ENCODE measurements around the gene B9D1. TPM values are rescaled to one million over a fixed set of nuclear protein-coding genes. Genes with fewer than 3 reads are reported as not detected.

The B9D1 gene
- total and polyA plus RNA-seq, 2 experiments from 2014 or later, result 35.2 to 63.5 TPM

DNA sequence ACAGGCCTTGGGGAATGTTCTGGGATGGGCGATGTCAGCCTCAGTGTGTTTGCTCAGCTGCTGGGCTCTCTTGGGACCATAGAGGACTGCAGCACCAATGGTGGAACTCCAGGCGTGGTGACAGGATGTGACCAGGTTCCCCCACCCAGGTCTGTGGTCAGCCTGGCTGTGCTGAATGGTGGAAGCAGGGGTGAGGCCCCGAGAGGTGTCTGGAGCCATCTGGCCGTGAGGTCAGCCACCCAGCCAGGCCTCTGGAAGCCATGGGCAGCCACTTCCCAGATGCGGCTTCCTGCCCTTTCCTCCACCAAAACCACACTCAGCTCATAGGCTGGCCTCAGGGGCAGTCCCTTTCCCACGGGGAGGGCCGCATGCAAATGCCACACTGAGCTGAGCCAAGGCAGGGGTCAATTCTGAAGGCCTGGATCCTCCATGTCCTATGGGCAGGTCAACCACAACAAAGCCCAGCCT lies 8.0 kb upstream of the B9D1 start (continued):
- TF ChIP-seq CREB1 (CRISPR knock-in tag; IDR thresholded peaks at IDR 0.05; ENCODE audit: low read depth) (no peak), JUNB (IDR thresholded peaks at IDR 0.05; ENCODE audit: unreplicated experiment) (no peak), ZNF114 (CRISPR knock-in tag; IDR thresholded peaks at IDR 0.05) (no peak), EZH2phosphoT487 (IDR thresholded peaks at IDR 0.05; ENCODE audit: unreplicated experiment) (no peak), POLR2AphosphoS5 (IDR thresholded peaks at IDR 0.05; ENCODE audit: low read depth) (no peak)
- TF ChIP-seq, protein P1, sequence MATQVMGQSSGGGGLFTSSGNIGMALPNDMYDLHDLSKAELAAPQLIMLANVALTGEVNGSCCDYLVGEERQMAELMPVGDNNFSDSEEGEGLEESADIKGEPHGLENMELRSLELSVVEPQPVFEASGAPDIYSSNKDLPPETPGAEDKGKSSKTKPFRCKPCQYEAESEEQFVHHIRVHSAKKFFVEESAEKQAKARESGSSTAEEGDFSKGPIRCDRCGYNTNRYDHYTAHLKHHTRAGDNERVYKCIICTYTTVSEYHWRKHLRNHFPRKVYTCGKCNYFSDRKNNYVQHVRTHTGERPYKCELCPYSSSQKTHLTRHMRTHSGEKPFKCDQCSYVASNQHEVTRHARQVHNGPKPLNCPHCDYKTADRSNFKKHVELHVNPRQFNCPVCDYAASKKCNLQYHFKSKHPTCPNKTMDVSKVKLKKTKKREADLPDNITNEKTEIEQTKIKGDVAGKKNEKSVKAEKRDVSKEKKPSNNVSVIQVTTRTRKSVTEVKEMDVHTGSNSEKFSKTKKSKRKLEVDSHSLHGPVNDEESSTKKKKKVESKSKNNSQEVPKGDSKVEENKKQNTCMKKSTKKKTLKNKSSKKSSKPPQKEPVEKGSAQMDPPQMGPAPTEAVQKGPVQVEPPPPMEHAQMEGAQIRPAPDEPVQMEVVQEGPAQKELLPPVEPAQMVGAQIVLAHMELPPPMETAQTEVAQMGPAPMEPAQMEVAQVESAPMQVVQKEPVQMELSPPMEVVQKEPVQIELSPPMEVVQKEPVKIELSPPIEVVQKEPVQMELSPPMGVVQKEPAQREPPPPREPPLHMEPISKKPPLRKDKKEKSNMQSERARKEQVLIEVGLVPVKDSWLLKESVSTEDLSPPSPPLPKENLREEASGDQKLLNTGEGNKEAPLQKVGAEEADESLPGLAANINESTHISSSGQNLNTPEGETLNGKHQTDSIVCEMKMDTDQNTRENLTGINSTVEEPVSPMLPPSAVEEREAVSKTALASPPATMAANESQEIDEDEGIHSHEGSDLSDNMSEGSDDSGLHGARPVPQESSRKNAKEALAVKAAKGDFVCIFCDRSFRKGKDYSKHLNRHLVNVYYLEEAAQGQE (IDR thresholded peaks at IDR 0.05; ENCODE audit: unreplicated experiment), result no peak
- TF ChIP-seq, protein P2, sequence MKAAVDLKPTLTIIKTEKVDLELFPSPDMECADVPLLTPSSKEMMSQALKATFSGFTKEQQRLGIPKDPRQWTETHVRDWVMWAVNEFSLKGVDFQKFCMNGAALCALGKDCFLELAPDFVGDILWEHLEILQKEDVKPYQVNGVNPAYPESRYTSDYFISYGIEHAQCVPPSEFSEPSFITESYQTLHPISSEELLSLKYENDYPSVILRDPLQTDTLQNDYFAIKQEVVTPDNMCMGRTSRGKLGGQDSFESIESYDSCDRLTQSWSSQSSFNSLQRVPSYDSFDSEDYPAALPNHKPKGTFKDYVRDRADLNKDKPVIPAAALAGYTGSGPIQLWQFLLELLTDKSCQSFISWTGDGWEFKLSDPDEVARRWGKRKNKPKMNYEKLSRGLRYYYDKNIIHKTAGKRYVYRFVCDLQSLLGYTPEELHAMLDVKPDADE (IDR thresholded peaks at IDR 0.05), result no peak

DNA sequence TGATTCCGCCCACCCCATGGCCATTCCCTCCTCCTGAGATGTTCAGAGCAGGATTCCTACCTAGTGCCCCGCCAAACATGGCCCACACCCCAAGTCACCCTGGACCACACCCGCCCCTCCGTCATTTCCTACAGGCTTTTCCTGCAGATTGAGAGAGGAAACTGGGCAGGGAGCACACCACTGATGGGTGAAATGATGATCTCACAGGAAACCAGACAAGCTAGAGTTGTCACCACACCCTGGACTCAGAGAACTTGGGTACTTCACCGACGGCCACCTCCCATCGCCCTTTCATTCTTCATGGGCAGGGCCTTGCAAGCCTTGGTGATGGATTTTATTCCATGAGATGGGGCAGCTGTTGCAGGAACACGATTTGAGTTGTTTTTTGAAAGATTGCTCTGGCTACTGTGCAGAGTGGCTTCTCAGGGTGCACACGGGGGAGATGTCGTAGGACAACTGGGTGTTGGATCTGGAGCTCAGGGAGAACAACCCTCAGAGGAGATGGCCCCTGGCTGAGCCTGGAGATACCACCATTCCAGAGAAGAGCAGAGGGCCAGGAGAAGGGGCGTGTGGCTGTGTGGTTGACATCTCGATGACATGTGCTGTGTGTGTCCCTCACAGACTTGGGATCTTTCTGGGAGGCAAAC lies 7.4 kb upstream of the B9D1 start:
- Histone ChIP-seq H3F3A (replicated peaks; ENCODE audit: low read depth) (no peaks in the 10 kb centered on the region), H3K4me3 (no peak overlapping the region), H3K9me2 (ENCODE audit: insufficient read depth) (no peaks in the 10 kb centered on the region), H3K79me2 (replicated peaks; ENCODE audit: insufficient read depth) (0 out of 2 replicates have a peak, but pooled peaks cover 3% of the 10 kb centered on the region), H3K4me1 (ENCODE audit: insufficient read depth) (peaks cover 5% of the 10 kb centered on the region), H3K27ac (ENCODE audit: low read depth) (no peak overlapping the region), H3K4me2 (no peak overlapping the region), H2AFZ (no peak overlapping the region), H3K36me3 (ENCODE audit: insufficient read depth) (no peaks in the 10 kb centered on the region), H4K20me1 (replicated peaks; ENCODE audit: insufficient read depth) (no peaks in the 10 kb centered on the region), H3K27me3 (ENCODE audit: insufficient read depth) (no peaks in the 10 kb centered on the region)
- ATAC-seq (no peak), DNase-seq (ENCODE audit: low spot score) (no peak)
- Mint-ChIP-seq H3K9me3 (no peaks in the 10 kb centered on the region; the same call in 2 of the 3 replicates), H3K36me3 (ENCODE audit: low read depth) (no peaks in the 10 kb centered on the region; the same call in 2 of the 3 replicates), H3K27ac (no peak overlapping the region), H3K4me1 (peaks cover 12% of the 10 kb centered on the region), H3K27me3 (ENCODE audit: insufficient read depth, low read depth, poor library complexity) (peaks cover 5% of the 10 kb centered on the region), H3K4me3 (no peak overlapping the region; the same call in 2 of the 3 replicates)
- TF ChIP-seq ZNF331 (CRISPR knock-in tag; IDR thresholded peaks at IDR 0.05; ENCODE audit: low read depth) (no peak), EZH2phosphoT487 (IDR thresholded peaks at IDR 0.05; ENCODE audit: unreplicated experiment) (no peak)
- TF ChIP-seq, protein P3, sequence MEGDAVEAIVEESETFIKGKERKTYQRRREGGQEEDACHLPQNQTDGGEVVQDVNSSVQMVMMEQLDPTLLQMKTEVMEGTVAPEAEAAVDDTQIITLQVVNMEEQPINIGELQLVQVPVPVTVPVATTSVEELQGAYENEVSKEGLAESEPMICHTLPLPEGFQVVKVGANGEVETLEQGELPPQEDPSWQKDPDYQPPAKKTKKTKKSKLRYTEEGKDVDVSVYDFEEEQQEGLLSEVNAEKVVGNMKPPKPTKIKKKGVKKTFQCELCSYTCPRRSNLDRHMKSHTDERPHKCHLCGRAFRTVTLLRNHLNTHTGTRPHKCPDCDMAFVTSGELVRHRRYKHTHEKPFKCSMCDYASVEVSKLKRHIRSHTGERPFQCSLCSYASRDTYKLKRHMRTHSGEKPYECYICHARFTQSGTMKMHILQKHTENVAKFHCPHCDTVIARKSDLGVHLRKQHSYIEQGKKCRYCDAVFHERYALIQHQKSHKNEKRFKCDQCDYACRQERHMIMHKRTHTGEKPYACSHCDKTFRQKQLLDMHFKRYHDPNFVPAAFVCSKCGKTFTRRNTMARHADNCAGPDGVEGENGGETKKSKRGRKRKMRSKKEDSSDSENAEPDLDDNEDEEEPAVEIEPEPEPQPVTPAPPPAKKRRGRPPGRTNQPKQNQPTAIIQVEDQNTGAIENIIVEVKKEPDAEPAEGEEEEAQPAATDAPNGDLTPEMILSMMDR (conservative IDR thresholded peaks at IDR 0.05; ENCODE audit: low read depth in 2 of 2), result no peak
- TF ChIP-seq, protein P1 (IDR thresholded peaks at IDR 0.05; ENCODE audit: unreplicated experiment), result no peak
